WERI-Rb-1 (cell line): ENCODE data around the gene XCL1.

Experiments used
- DNase-seq: peaks from one replicate; pipeline ENCODE4 v3.0.0-alpha.2; 2020
- H3K27ac ChIP-seq: fragments of 250-450 bp; sonication (Bioruptor Pico); 2 replicates; pipeline ENCODE4 v1.5.1; 2020; ENCODE audit warnings: mild to moderate bottlenecking, moderate library complexity
- H3K27me3 ChIP-seq: fragments of 250-450 bp; sonication (Bioruptor Pico); 2 replicates; pipeline ENCODE4 v1.5.1; 2021; ENCODE audit warnings: mild to moderate bottlenecking, low read depth, moderate library complexity; ENCODE audit not compliant: insufficient read depth, severe bottlenecking
- H3K36me3 ChIP-seq: fragments of 250-450 bp; sonication (Bioruptor Pico); 2 replicates; pipeline ENCODE4 v1.5.1; 2020; ENCODE audit warnings: mild to moderate bottlenecking, moderate library complexity
- H3K4me3 ChIP-seq: 2 replicates; pipeline ENCODE4 v1.5.1; 2011; ENCODE audit warnings: low read depth, mild to moderate bottlenecking, control low read depth, low read length
- H3K9me3 ChIP-seq: fragments of 250-450 bp; sonication (Bioruptor Pico); 2 replicates; pipeline ENCODE4 v1.5.1; 2021; ENCODE audit warnings: mild to moderate bottlenecking, moderate library complexity; ENCODE audit not compliant: severe bottlenecking
- CTCF ChIP-seq: IDR thresholded peaks from 2 replicates; pipeline ENCODE4 v1.5.1; 2011; ENCODE audit warnings: low read depth, mild to moderate bottlenecking, control low read depth, inconsistent platforms, low read length

The XCL1 gene

GRCh38 chr1:168550971-168551370 is 25.4 kb upstream of the XCL1 start:
- Histone ChIP-seq H3K27ac (no peak overlapping the region), H3K27me3 (no peaks in the 10 kb centered on the region), H3K36me3 (no peaks in the 10 kb centered on the region), H3K9me3 (no peaks in the 10 kb centered on the region), H3K4me3 (no peak overlapping the region)
- DNase-seq, result no peak
- no peak for TF ChIP-seq CTCF

GRCh38 chr1:168551688-168552087 is 24.7 kb upstream of the XCL1 start:
- H3K27me3 ChIP-seq, result no peaks in the 10 kb centered on the region
- H3K36me3 ChIP-seq, result no peaks in the 10 kb centered on the region
- no peak overlapping the region for H3K4me3 ChIP-seq
- no peak for TF ChIP-seq CTCF
- no peak overlapping the region for H3K27ac ChIP-seq
- H3K9me3 ChIP-seq, result no peaks in the 10 kb centered on the region
- DNase-seq, result no peak

GRCh38 chr1:168552961-168553360 is 23.4 kb upstream of the XCL1 start:
- Histone ChIP-seq H3K36me3 (no peaks in the 10 kb centered on the region), H3K27me3 (no peaks in the 10 kb centered on the region), H3K4me3 (no peak overlapping the region), H3K27ac (no peak overlapping the region), H3K9me3 (no peaks in the 10 kb centered on the region)
- DNase-seq, result peak; percentile 24
- TF ChIP-seq CTCF, result no peak

GRCh38 chr1:168553680-168554553 is 22.5 kb upstream of the XCL1 start:
- Histone ChIP-seq H3K27ac (no peak overlapping the region), H3K9me3 (no peaks in the 10 kb centered on the region), H3K36me3 (no peaks in the 10 kb centered on the region), H3K27me3 (no peaks in the 10 kb centered on the region), H3K4me3 (no peak overlapping the region)
- no peak for TF ChIP-seq CTCF
- DNase-seq, result no peak

GRCh38 chr1:168554603-168555483 is 21.6 kb upstream of the XCL1 start:
- H3K27me3 ChIP-seq, result no peaks in the 10 kb centered on the region
- no peak for DNase-seq
- no peaks in the 10 kb centered on the region for H3K9me3 ChIP-seq
- H3K36me3 ChIP-seq, result no peaks in the 10 kb centered on the region
- no peak overlapping the region for H3K4me3 ChIP-seq
- no peak for TF ChIP-seq CTCF
- H3K27ac ChIP-seq, result no peak overlapping the region
